HepG2 (cell line): ENCODE results near the gene SCNM1. TPM values are rescaled to one million over a fixed set of nuclear protein-coding genes. Genes with fewer than 3 reads are reported as not detected.

Experiments
- ISX ChIP-seq: sonication (generic); formaldehyde crosslinking; conservative IDR thresholded peaks from 2 replicates; pipeline ENCODE4 v1.5.0; 2020; ENCODE audit warnings: missing genetic modification reagents
- KDM4B ChIP-seq: sonication (generic); formaldehyde crosslinking; IDR thresholded peaks from 2 replicates; pipeline ENCODE4 v1.4.0; 2020; ENCODE audit warnings: missing genetic modification reagents
- KMT2B ChIP-seq: IDR thresholded peaks from 2 replicates; pipeline ENCODE4 v1.6.1; 2016; ENCODE audit warnings: missing genetic modification reagents, missing compliant biosample characterization
- MYC ChIP-seq: sonication (generic); formaldehyde crosslinking; IDR thresholded peaks from 2 replicates; pipeline ENCODE4 v1.9.0; 2021; ENCODE audit warnings: missing genetic modification reagents, borderline replicate concordance
- NFE2 ChIP-seq: sonication (generic); formaldehyde crosslinking; IDR thresholded peaks from 2 replicates; pipeline ENCODE4 v1.4.0; 2020; ENCODE audit warnings: missing genetic modification reagents
- NFE2L2 ChIP-seq: fragments of 150-350 bp; IDR thresholded peaks from 2 replicates; pipeline ENCODE4 v1.6.1; 2014; ENCODE audit warnings: low read length
- PRMT3 ChIP-seq: sonication (generic); formaldehyde crosslinking; IDR thresholded peaks from 2 replicates; pipeline ENCODE4 v1.8.1; 2022; ENCODE audit warnings: low read depth, mild to moderate bottlenecking, moderate library complexity, missing genetic modification reagents, borderline replicate concordance
- RCOR2 ChIP-seq: IDR thresholded peaks from 2 replicates; pipeline ENCODE4 v1.6.1; 2016; ENCODE audit warnings: missing biosample characterization, missing genetic modification reagents
- REXO4 ChIP-seq: sonication (generic); formaldehyde crosslinking; IDR thresholded peaks from 2 replicates; pipeline ENCODE4 v1.8.0; 2022; ENCODE audit warnings: missing genetic modification reagents, mild to moderate bottlenecking, borderline replicate concordance
- RFX3 ChIP-seq: IDR thresholded peaks from 2 replicates; pipeline ENCODE4 v1.6.1; 2016; ENCODE audit warnings: missing biosample characterization, missing genetic modification reagents
- SETDB1 ChIP-seq: sonication (generic); formaldehyde crosslinking; IDR thresholded peaks from 2 replicates; pipeline ENCODE4 v1.5.1; 2020; ENCODE audit warnings: missing genetic modification reagents, mild to moderate bottlenecking, borderline replicate concordance
- TBL1XR1 ChIP-seq: fragments of 150-350 bp; IDR thresholded peaks from 2 replicates; pipeline ENCODE4 v1.6.1; 2014; ENCODE audit warnings: borderline replicate concordance, low read length; ENCODE audit not compliant: partially characterized antibody
- YEATS4 ChIP-seq: sonication (generic); formaldehyde crosslinking; IDR thresholded peaks from 2 replicates; pipeline ENCODE4 v1.4.0; 2020; ENCODE audit warnings: missing genetic modification reagents, borderline replicate concordance
- YY1 ChIP-seq: IDR thresholded peaks from 2 replicates; pipeline ENCODE4 v1.6.1; 2011; ENCODE audit warnings: low read length, low read depth, moderate library complexity, mild to moderate bottlenecking; ENCODE audit not compliant: insufficient read depth, insufficient replicate concordance
- ZBTB20 ChIP-seq: sonication (generic); formaldehyde crosslinking; IDR thresholded peaks from 2 replicates; pipeline ENCODE4 v1.8.1; 2023; ENCODE audit warnings: missing genetic modification reagents, low read depth, mild to moderate bottlenecking, borderline replicate concordance
- ZNF180 ChIP-seq: sonication (generic); formaldehyde crosslinking; IDR thresholded peaks from 2 replicates; pipeline ENCODE4 v1.4.0; 2020; ENCODE audit warnings: low read depth, missing genetic modification reagents, borderline replicate concordance
- ZNF264 ChIP-seq: sonication (generic); formaldehyde crosslinking; IDR thresholded peaks from 2 replicates; pipeline ENCODE4 v1.4.0; 2020; ENCODE audit warnings: missing genetic modification reagents
- ZNF557 ChIP-seq: sonication (generic); formaldehyde crosslinking; IDR thresholded peaks from 2 replicates; pipeline ENCODE4 v1.4.0; 2020; ENCODE audit warnings: missing genetic modification reagents
- ZNF883 ChIP-seq: sonication (generic); formaldehyde crosslinking; IDR thresholded peaks from 2 replicates; pipeline ENCODE4 v1.5.1; 2020; ENCODE audit warnings: mild to moderate bottlenecking, missing genetic modification reagents; ENCODE audit errors: not compliant biosample characterization
- polyA plus RNA-seq, 8 experiments: library from polyadenylated mRNA; depleted of rRNA in 3 of 8; stranded (reverse) in 7 of 8; unstranded in 1 of 8; fragments of >200 nt; fragmentation: Illumina TruSeq in 4 of 8; extraction: Trizol in 4 of 8; gene quantifications; 2 replicates each; pipeline versions ENCODE4 v1.2.1 to v1.2.3, GENCODE V29; 2011 to 2016; ENCODE audit warnings: low read depth in 4 of 8, missing spikeins in 1 of 8, mixed read lengths in 1 of 8; ENCODE audit not compliant: insufficient read depth in 1 of 8
- total RNA-seq, 5 experiments: library from RNA; depleted of rRNA; stranded (reverse); fragments of >200 nt; fragmentation: Illumina TruSeq; extraction: Trizol; gene quantifications; 2 replicates each; pipeline ENCODE4 v1.2.3, GENCODE V29; 2016; ENCODE audit warnings: low read depth in 1 of 5
- TF ChIP-seq, protein P1 (sequence below): sonication (generic); formaldehyde crosslinking; IDR thresholded peaks from 2 replicates; pipeline ENCODE4 v1.9.0; 2021; ENCODE audit warnings: mild to moderate bottlenecking, missing genetic modification reagents
- TF ChIP-seq, protein P2 (sequence below): IDR thresholded peaks from 2 replicates; pipeline ENCODE4 v1.6.1; 2018; ENCODE audit warnings: missing genetic modification reagents
- TF ChIP-seq, protein P3 (sequence below): IDR thresholded peaks from 2 replicates; pipeline ENCODE4 v1.6.1; 2016; ENCODE audit warnings: control low read depth

Gene SCNM1
- total and polyA plus RNA-seq, 2 of the 13 experiments (the other 11 are each of a cell fraction or from before 2014, with no cell fraction given) = 16.3 to 31.5 TPM

DNA sequence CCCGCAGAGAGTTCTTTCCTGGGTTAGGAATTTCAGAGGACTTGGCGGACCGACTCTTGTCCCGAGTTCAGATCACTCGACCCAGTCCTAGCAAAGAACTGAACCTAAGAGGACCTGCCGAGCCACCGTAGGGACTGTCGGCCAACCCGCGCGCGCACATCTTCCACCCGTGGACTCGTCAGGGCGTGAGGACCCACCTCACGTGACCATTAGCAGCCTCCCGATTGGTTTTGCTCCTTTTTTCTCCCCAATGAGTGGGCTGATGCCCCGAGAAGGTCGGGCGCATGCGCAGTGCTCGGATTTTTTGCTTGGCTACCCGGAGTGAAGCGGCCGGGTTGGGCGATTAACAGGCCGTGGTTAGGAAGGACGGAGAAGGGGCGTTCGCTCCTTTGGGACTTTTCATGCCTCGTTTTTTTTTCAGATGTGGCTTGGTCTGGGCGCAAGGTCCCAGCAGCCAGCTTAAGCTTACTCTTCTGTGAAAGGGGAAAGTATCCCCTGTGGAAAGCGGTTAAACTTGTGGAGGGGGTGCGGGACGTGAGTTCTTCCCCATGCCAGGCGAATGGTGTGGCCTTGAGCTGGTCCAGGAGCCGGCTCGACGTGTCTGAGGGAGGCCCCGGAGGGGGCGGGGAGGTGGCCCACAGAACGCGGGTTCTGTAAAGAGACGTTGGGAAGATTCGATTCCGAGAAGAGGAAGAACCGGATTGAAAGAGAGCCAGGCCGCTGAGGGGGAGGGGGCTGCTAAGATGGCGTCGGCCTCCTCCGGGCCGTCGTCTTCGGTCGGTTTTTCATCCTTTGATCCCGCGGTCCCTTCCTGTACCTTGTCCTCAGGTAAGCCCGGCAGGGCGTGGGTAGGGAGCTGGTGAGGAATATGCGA, 32.5 kb downstream of the SCNM1 start, which contains the start of gene PIP5K1A (continued):
- TF ChIP-seq, protein P1, sequence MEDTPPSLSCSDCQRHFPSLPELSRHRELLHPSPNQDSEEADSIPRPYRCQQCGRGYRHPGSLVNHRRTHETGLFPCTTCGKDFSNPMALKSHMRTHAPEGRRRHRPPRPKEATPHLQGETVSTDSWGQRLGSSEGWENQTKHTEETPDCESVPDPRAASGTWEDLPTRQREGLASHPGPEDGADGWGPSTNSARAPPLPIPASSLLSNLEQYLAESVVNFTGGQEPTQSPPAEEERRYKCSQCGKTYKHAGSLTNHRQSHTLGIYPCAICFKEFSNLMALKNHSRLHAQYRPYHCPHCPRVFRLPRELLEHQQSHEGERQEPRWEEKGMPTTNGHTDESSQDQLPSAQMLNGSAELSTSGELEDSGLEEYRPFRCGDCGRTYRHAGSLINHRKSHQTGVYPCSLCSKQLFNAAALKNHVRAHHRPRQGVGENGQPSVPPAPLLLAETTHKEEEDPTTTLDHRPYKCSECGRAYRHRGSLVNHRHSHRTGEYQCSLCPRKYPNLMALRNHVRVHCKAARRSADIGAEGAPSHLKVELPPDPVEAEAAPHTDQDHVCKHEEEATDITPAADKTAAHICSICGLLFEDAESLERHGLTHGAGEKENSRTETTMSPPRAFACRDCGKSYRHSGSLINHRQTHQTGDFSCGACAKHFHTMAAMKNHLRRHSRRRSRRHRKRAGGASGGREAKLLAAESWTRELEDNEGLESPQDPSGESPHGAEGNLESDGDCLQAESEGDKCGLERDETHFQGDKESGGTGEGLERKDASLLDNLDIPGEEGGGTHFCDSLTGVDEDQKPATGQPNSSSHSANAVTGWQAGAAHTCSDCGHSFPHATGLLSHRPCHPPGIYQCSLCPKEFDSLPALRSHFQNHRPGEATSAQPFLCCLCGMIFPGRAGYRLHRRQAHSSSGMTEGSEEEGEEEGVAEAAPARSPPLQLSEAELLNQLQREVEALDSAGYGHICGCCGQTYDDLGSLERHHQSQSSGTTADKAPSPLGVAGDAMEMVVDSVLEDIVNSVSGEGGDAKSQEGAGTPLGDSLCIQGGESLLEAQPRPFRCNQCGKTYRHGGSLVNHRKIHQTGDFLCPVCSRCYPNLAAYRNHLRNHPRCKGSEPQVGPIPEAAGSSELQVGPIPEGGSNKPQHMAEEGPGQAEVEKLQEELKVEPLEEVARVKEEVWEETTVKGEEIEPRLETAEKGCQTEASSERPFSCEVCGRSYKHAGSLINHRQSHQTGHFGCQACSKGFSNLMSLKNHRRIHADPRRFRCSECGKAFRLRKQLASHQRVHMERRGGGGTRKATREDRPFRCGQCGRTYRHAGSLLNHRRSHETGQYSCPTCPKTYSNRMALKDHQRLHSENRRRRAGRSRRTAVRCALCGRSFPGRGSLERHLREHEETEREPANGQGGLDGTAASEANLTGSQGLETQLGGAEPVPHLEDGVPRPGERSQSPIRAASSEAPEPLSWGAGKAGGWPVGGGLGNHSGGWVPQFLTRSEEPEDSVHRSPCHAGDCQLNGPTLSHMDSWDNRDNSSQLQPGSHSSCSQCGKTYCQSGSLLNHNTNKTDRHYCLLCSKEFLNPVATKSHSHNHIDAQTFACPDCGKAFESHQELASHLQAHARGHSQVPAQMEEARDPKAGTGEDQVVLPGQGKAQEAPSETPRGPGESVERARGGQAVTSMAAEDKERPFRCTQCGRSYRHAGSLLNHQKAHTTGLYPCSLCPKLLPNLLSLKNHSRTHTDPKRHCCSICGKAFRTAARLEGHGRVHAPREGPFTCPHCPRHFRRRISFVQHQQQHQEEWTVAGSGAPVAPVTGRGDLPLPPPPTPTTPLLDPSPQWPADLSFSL = no peak
- TF ChIP-seq, protein P2, sequence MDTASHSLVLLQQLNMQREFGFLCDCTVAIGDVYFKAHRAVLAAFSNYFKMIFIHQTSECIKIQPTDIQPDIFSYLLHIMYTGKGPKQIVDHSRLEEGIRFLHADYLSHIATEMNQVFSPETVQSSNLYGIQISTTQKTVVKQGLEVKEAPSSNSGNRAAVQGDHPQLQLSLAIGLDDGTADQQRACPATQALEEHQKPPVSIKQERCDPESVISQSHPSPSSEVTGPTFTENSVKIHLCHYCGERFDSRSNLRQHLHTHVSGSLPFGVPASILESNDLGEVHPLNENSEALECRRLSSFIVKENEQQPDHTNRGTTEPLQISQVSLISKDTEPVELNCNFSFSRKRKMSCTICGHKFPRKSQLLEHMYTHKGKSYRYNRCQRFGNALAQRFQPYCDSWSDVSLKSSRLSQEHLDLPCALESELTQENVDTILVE = no peak; the same call in 1 of the 2 replicates
- TF ChIP-seq ZNF180 (CRISPR knock-in tag) (no peak), ZNF557 (CRISPR knock-in tag) (no peak), PRMT3 (no peak), ZBTB20 (CRISPR knock-in tag) (0 out of 2 replicates have a peak, but pooled peaks have one; percentile 14), KDM4B (peak; percentile 32; the same call in 1 of the 2 replicates), YEATS4 (CRISPR knock-in tag) (no peak; the same call in 1 of the 2 replicates), TBL1XR1 (peak; percentile 33), REXO4 (CRISPR knock-in tag) (no peak), NFE2 (no peak), RCOR2 (CRISPR knock-in tag) (peak; percentile 33; the same call in 1 of the 2 replicates), RFX3 (CRISPR knock-in tag) (no peak), NFE2L2 (no peak), ZNF883 (CRISPR knock-in tag) (peak; percentile 43), KMT2B (CRISPR knock-in tag) (no peak; the same call in none of the 2 replicates), ZNF264 (CRISPR knock-in tag) (no peak), YY1 (peak; percentile 86), SETDB1 (CRISPR knock-in tag) (no peak), MYC (CRISPR knock-in tag) (peak; percentile 47; the same call in 1 of the 2 replicates), ISX (CRISPR knock-in tag) (no peak)
- TF ChIP-seq, protein P3, sequence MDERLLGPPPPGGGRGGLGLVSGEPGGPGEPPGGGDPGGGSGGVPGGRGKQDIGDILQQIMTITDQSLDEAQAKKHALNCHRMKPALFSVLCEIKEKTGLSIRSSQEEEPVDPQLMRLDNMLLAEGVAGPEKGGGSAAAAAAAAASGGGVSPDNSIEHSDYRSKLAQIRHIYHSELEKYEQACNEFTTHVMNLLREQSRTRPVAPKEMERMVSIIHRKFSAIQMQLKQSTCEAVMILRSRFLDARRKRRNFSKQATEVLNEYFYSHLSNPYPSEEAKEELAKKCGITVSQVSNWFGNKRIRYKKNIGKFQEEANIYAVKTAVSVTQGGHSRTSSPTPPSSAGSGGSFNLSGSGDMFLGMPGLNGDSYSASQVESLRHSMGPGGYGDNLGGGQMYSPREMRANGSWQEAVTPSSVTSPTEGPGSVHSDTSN (CRISPR knock-in tag) = no peak
